ENCODE data around the gene PARP16. TPM values are rescaled to one million over a fixed set of nuclear protein-coding genes. Genes with fewer than 3 reads are reported as not detected.

Gene PARP16
- total RNA-seq, 1 donor from 2014 or later = 15.5 TPM

GRCh38 chr15:65260968-65261367, 25.7 kb downstream of the PARP16 start:
- Mint-ChIP-seq H3K27ac (ENCODE audit: unreplicated experiment) (peak overlapping the region; percentile 14), H3K4me3 (no peak overlapping the region), H3K4me1 (peaks cover 2% of the 10 kb centered on the region), H3K27me3 (ENCODE audit: low read depth) (no peaks in the 10 kb centered on the region), H3K9me3 (no peaks in the 10 kb centered on the region), H3K36me3 (ENCODE audit: low read depth) (peaks cover 12% of the 10 kb centered on the region)
- no peak for DNase-seq (ENCODE audit: low read depth, low spot score)
- no peak for TF ChIP-seq CTCF (conservative IDR thresholded peaks at IDR 0.05)

- no peaks in the 10 kb centered on the region for H3K9me3 Mint-ChIP-seq
- no peak for DNase-seq (ENCODE audit: low read depth, low spot score)
- no peak overlapping the region for H3K4me3 Mint-ChIP-seq
- TF ChIP-seq CTCF (conservative IDR thresholded peaks at IDR 0.05) = no peak
- H3K27ac Mint-ChIP-seq (ENCODE audit: unreplicated experiment) = no peak overlapping the region
- H3K36me3 Mint-ChIP-seq (ENCODE audit: low read depth) = peaks cover 12% of the 10 kb centered on the region
- no peaks in the 10 kb centered on the region for H3K27me3 Mint-ChIP-seq (ENCODE audit: low read depth)
- peaks cover 13% of the 10 kb centered on the region for H3K4me1 Mint-ChIP-seq
These were observed 27.3 kb downstream of the PARP16 start for GRCh38 chr15:65259367-65259797.

- Mint-ChIP-seq H3K4me1 (peaks cover 17% of the 10 kb centered on the region), H3K9me3 (no peaks in the 10 kb centered on the region), H3K27me3 (ENCODE audit: low read depth) (no peaks in the 10 kb centered on the region), H3K4me3 (no peak overlapping the region), H3K36me3 (ENCODE audit: low read depth) (peaks cover 16% of the 10 kb centered on the region), H3K27ac (ENCODE audit: unreplicated experiment) (no peak overlapping the region)
- no peak for DNase-seq (ENCODE audit: low read depth, low spot score)
- TF ChIP-seq CTCF (conservative IDR thresholded peaks at IDR 0.05) = no peak
These were observed 28.1 kb downstream of the PARP16 start for GRCh38 chr15:65258375-65259262.

- no peak for DNase-seq (ENCODE audit: low read depth, low spot score)
- H3K4me3 Mint-ChIP-seq = no peak overlapping the region
- H3K27ac Mint-ChIP-seq (ENCODE audit: unreplicated experiment) = no peak overlapping the region
These were observed 31.1 kb downstream of the PARP16 start for GRCh38 chr15:65255486-65256140.

GRCh38 chr15:65254758-65255157, 31.9 kb downstream of the PARP16 start:
- no peak for TF ChIP-seq CTCF (conservative IDR thresholded peaks at IDR 0.05)
- H3K4me3 Mint-ChIP-seq = no peak overlapping the region
- H3K9me3 Mint-ChIP-seq = no peaks in the 10 kb centered on the region
- H3K27ac Mint-ChIP-seq (ENCODE audit: unreplicated experiment) = no peak overlapping the region
- H3K4me1 Mint-ChIP-seq = peaks cover 17% of the 10 kb centered on the region
- DNase-seq (ENCODE audit: low read depth, low spot score) = no peak
- H3K36me3 Mint-ChIP-seq (ENCODE audit: low read depth) = peaks cover 8% of the 10 kb centered on the region
- no peaks in the 10 kb centered on the region for H3K27me3 Mint-ChIP-seq (ENCODE audit: low read depth)

More at GRCh38 chr15:65255486-65256140, 31.1 kb downstream of the PARP16 start:
- no peaks in the 10 kb centered on the region for H3K27me3 Mint-ChIP-seq (ENCODE audit: low read depth)
- peaks cover 17% of the 10 kb centered on the region for H3K4me1 Mint-ChIP-seq
- peaks cover 10% of the 10 kb centered on the region for H3K36me3 Mint-ChIP-seq (ENCODE audit: low read depth)
- no peak for TF ChIP-seq CTCF (conservative IDR thresholded peaks at IDR 0.05)
- H3K9me3 Mint-ChIP-seq = no peaks in the 10 kb centered on the region
